Ishikawa (cell line): ENCODE data around the gene TRIO.

Source experiments
- CEBPB ChIP-seq: IDR thresholded peaks from 2 replicates; pipeline ENCODE4 v1.6.1; 2012
- EGR1 ChIP-seq: IDR thresholded peaks from 2 replicates; pipeline ENCODE4 v1.6.1; 2012
- EP300 ChIP-seq: IDR thresholded peaks from 2 replicates; pipeline ENCODE4 v1.6.1; 2012; ENCODE audit warnings: borderline replicate concordance
- FOXM1 ChIP-seq: IDR thresholded peaks from 2 replicates; pipeline ENCODE4 v1.6.1; 2012; ENCODE audit warnings: low read depth, borderline replicate concordance
- RAD21 ChIP-seq: IDR thresholded peaks from 2 replicates; pipeline ENCODE4 v1.6.1; 2012; ENCODE audit warnings: low read depth
- TAF1 ChIP-seq: IDR thresholded peaks from 2 replicates; pipeline ENCODE4 v1.6.1; 2012; ENCODE audit warnings: low read depth, mild to moderate bottlenecking
- TCF12 ChIP-seq: IDR thresholded peaks from 2 replicates; pipeline ENCODE4 v1.6.1; 2012; ENCODE audit warnings: low read depth
- TEAD4 ChIP-seq: IDR thresholded peaks from 2 replicates; pipeline ENCODE4 v1.6.1; 2012
- YY1 ChIP-seq: IDR thresholded peaks from 2 replicates; pipeline ENCODE4 v1.6.1; 2012; ENCODE audit warnings: low read depth
- TF ChIP-seq, protein P1 (sequence below): IDR thresholded peaks from 2 replicates; pipeline ENCODE4 v1.6.1; 2012
- TF ChIP-seq, protein P2 (sequence below): IDR thresholded peaks from 2 replicates; pipeline ENCODE4 v1.6.1; 2012; ENCODE audit warnings: low read depth, mild to moderate bottlenecking

DNA sequence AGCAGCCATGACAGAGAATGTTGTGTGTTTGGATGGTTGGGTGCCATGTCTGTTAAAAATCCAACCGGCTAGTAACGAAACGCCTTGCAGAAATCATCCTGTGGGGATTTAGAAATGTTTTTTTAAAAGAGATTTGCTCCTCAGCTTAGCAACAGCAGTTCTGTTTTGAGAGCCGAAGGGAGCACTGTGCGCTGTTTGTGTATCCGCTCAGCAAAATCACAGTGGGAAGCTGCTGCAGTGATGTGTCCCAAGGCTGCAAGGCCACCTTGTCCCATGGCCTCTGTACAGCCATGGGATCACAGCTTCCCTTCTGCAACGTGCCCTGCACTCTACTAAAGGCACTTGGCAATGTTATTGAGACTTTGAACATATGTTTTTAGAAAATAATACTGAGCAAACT is 40.9 kb downstream of the TRIO start:
- TF ChIP-seq, protein P1, sequence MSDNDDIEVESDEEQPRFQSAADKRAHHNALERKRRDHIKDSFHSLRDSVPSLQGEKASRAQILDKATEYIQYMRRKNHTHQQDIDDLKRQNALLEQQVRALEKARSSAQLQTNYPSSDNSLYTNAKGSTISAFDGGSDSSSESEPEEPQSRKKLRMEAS: no peak
- TF ChIP-seq EP300: no peak
- no peak for TF ChIP-seq CEBPB
- TF ChIP-seq, protein P2, sequence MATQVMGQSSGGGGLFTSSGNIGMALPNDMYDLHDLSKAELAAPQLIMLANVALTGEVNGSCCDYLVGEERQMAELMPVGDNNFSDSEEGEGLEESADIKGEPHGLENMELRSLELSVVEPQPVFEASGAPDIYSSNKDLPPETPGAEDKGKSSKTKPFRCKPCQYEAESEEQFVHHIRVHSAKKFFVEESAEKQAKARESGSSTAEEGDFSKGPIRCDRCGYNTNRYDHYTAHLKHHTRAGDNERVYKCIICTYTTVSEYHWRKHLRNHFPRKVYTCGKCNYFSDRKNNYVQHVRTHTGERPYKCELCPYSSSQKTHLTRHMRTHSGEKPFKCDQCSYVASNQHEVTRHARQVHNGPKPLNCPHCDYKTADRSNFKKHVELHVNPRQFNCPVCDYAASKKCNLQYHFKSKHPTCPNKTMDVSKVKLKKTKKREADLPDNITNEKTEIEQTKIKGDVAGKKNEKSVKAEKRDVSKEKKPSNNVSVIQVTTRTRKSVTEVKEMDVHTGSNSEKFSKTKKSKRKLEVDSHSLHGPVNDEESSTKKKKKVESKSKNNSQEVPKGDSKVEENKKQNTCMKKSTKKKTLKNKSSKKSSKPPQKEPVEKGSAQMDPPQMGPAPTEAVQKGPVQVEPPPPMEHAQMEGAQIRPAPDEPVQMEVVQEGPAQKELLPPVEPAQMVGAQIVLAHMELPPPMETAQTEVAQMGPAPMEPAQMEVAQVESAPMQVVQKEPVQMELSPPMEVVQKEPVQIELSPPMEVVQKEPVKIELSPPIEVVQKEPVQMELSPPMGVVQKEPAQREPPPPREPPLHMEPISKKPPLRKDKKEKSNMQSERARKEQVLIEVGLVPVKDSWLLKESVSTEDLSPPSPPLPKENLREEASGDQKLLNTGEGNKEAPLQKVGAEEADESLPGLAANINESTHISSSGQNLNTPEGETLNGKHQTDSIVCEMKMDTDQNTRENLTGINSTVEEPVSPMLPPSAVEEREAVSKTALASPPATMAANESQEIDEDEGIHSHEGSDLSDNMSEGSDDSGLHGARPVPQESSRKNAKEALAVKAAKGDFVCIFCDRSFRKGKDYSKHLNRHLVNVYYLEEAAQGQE: no peak
- TF ChIP-seq FOXM1: no peak
- TF ChIP-seq TEAD4: no peak
- no peak for TF ChIP-seq EGR1
- TF ChIP-seq RAD21: no peak
- TF ChIP-seq TAF1: no peak
- TF ChIP-seq YY1: no peak
- TF ChIP-seq TCF12: no peak
